Hematopoietic multipotent progenitor cell (in vitro differentiated cells): ENCODE measurements around the gene OXLD1. TPM values are rescaled to one million over a fixed set of nuclear protein-coding genes. Genes with fewer than 3 reads are reported as not detected.
A peak's percentile ranks its signal among the peaks of the same experiment; 100 is the strongest.

ENCODE experiments used
- DNase-seq, 3 donors: peaks; one replicate each; pipeline ENCODE4 v3.0.0-alpha.2; 2011 to 2015; ENCODE audit warnings: low read depth in 2 of 3, low spot score in 2 of 3
- total RNA-seq: library from RNA; depleted of rRNA; stranded (reverse); fragments of >200 nt; gene quantifications from one replicate; pipeline ENCODE4 v1.2.3, GENCODE V29; 2012

The OXLD1 gene
- total RNA-seq, 1 donor: 80.0 TPM

GRCh38 chr17:81655378-81656117, 10.9 kb downstream of the OXLD1 start:
- no peak for DNase-seq

DNA sequence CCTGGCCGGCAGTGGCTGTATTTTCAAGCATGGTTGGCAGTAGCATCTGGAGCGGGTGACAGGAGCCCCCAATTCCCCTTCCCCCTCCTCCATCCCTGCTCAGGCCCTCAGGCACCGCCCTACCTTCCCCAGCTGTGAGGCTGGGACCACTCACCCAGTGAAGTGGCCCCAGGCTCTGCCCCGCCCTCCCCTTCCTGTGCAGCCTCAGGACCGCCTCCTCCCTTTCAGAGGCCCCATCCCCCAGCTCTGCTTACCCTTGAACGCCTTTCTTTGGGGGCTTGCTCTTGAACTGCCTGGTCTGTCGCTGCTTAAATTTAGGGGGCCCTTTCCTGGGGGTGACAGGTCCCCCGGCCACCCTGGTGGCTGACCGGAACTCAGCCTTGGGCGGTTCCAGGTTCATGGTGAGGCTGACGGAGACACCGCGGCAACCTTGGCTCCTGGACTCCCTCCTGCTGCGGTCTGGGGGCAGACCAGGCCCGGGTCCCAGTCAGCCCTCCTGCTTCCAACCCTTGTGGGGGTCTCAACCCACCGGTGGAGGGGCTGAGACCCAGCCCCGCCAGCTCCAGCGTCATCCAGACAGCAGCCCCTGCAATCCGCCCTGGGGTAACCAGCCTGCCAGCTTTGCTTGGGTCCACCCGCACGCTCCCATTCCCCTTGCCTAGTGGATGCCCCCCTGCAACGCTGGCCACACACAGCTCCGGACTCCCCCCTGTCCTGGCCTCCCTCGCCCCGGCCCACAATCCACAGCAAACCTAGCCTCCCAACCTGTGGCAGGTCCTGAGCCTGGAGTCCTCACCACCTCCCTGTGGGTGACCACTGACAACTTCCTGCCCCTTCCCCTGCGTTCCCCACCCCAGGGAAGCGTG, 13.3 kb downstream of the OXLD1 start:
- peak in 2 of 3 donors; percentile 53 to 62 for DNase-seq

- no peak for DNase-seq
Measured at GRCh38 chr17:81651692-81652091, 14.7 kb downstream of the OXLD1 start.

GRCh38 chr17:81650951-81651350, 15.5 kb downstream of the OXLD1 start:
- DNase-seq: no peak

DNA sequence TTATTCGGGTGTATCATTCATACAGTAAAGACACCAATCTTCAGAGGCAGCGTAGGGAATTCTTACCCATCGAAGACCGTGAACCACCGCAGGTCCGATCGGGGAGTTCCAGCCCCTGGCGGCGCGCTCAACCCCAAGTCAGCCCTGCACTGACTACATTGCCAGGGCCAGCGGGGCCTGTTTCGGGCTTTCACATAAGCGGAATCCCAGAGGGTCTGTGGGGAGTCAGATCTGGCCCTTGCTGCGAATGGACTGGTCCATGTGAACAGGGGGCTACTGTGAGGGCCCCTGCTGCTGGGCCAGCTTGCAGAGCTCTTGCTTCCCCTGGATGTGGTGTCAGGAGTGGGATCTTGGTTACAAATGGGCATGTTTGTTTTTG, 17.7 kb downstream of the OXLD1 start:
- DNase-seq: no peak

GRCh38 chr17:81648013-81648706, 18.2 kb downstream of the OXLD1 start:
- no peak for DNase-seq

DNA sequence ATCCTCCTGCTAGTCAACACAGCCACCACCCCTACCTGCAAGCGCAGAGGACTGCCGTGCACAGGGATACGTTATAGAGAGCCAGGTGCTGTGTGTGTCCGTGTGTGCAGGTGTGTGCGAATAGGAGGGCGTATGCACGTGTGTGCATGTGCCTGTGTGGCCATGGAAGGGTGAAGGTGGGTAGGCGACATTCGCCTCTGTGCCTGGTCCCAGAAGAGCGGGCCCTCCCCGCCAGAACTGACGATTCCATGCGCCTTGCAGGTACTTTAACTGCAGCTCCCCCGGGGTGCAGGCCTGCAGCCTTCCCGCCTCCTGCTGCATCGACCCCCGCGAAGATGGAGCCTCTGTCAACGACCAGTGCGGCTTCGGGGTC, 18.8 kb downstream of the OXLD1 start:
- no peak for DNase-seq

GRCh38 chr17:81646869-81647600, 19.4 kb downstream of the OXLD1 start:
- no peak for DNase-seq

DNA sequence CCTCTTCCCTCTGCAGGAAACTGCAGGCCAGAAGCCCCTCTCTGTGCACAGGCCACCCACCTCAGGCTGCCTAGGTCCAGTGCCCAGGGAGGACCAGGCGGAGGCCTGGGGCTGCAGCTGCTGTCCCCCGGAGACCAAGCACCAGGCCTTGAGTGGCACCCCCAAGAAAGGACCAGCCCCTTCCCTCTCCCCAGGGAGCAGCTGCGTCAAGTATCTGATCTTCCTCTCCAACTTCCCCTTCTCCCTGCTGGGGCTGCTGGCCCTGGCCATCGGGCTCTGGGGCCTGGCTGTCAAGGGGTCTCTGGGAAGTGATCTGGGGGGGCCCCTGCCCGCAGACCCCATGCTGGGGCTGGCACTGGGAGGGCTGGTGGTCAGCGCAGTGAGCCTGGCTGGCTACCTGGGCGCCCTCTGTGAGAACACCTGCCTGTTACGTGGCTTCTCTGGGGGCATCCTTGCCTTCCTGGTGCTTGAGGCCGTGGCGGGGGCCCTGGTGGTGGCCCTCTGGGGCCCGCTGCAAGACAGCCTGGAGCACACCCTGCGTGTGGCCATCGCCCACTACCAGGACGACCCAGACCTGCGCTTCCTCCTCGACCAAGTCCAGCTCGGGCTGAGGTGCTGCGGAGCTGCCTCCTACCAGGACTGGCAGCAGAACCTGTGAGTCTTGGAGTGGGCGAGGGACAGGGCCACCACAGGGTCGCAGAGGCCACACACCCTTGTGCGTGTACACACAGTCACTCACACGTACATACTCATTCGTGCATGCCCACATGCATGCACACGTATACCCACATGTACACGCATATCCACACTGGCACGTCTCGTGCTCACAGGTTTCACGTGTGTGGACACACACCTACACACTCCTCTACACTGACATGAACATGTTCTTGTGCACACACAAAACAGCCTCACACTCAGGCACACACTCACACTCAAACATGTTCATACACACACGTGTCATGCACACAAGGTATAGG, 21.1 kb downstream of the OXLD1 start:
- DNase-seq: no peak

DNA sequence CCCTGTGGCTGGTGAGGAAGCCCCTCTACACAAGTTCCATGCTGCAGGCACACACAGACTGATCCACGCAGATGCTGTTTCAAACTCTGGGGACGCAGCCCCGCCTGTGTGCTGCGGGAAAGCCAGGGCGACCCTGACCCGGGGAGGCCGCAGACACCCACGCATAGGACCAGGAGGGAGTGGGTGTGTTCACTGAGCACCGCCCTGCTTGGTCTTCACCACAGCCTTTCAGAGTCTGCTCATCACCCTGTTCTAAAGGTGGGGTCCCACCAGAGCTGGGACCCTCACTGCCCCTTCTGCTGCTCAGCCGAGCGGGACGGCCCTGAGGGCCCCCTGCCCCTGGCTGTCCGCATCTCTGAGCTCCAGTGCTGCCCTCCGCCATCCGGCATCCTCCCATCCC, 21.9 kb downstream of the OXLD1 start:
- DNase-seq: no peak

DNA sequence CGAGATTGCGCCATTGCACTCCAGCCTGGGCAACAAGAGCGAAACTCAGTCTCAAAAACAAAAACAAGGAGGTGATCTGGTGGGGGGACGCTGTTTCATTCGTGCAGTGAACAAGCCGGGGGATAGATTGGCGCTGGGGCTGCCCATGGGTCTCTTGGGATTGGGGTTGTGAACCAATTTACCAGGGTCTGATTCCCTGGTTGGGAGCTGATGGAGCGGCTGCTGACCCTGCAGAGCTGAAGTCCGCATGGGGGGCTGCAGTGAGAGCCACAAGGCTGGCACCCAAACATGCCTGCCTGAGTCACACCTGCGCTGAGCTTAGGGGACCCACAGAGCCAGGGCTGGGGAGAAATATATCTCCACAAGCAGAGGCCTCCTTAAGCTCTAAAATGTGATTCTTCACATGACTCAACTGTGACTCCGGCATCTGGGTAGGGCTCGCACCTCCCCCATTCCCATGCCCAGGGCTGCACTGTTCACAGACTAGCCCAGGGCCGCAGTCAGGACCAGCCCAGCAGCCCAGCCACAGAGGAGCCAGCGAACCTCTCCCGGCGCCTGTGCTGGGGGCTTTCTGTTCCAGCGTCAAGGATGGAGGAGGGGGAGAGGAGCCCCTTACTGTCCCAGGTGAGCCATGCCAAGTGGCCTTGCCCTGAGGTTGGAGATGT, 24.4 kb downstream of the OXLD1 start:
- no peak for DNase-seq

DNA sequence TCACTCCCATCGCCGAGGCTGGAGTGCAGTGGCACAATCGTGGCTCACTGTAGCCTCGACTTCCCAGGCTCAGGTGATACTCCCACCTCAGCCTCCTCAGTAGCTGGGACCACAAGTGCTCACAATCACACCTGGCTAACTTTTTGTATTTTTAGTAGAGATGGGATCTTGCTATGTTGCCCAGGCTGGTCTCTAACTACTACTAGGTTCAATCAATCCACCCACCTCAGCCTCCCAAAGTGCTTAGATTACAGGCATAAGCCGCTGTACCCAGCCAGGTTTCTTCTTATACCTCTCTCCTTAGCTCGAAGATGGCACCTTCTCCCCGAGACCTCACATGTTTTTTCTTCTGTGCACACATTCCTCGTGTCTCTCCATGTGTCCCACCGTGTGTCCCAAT, 26.4 kb downstream of the OXLD1 start:
- no peak for DNase-seq

- DNase-seq: no peak
Measured at GRCh38 chr17:81638683-81639082, 27.7 kb downstream of the OXLD1 start.

DNA sequence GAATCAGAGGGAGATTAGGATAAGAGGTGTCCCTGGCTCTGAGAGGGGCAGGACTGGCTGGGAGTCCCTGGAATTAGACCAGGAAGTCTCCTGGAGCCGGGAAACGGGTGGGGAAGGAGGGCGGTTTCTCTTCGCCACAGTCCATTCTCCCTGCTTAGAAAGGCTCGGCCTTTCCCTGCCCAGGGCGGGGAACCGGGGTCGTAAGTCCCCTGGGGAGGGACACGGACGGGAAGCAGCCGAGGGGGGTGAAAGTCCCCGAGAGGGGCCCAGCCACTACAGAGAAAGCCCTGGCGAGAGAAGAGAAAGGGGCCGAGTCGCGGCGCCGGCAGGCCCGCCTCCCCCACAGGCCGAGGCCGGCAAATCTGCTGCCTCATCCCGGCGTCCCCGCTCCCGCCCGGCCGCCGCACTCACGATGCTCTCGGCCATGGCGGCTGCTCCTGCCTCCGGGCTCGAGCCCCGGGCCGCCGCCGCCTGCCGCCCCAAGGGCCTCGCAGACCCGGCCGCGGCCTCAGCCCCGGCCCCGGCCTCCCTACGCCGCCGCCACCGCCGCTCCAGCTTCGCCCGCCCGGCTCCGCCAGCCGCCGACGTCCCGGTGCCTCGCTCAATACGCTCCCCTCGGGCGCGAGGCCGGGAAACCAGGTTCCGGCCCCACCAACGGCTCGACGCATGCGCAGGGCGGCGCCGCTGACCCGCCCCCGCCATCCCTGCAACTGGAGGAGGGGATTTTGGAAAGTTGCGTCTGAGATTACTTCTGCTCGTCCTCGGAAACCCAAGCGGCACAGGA, 29.7 kb downstream of the OXLD1 start, which contains the start of the genes NPLOC4 and TSPAN10:
TSS of gene NPLOC4 (minus strand) at position 608 of the 784 bp plus-strand sequence. CDS start at position 426, 182 bp downstream.
TSS of gene TSPAN10 (plus strand) at position 692 of the 784 bp plus-strand sequence. CDS start 5,217 bp downstream, outside the sequence.
- peak; percentile 70 to 85 (median 81) for DNase-seq

- DNase-seq: peak in 1 of 3 donors; percentile 22
Measured at GRCh38 chr17:81635973-81636504, 30.4 kb downstream of the OXLD1 start.

DNA sequence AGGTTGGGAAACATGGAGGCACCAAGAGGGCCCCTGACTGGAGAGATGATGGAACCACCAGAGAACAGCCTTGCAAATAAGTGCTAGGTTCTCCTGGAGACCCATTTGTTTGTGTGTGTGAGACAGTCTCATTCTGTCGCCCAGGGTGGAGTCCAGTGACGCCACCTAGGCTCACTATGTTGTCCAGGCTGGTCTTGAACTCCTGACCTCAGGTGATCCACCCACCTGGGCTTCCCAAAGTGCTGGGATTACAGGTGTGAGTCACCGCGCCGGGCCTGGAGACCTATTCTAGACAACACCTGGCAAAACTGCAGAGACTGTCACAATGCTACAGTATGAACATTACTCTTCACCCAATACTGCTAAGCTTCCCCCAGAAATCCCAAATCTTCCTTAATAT, 31.0 kb downstream of the OXLD1 start:
- no peak for DNase-seq

- no peak for DNase-seq
Measured at GRCh38 chr17:81631482-81631881, 34.9 kb downstream of the OXLD1 start.

DNA sequence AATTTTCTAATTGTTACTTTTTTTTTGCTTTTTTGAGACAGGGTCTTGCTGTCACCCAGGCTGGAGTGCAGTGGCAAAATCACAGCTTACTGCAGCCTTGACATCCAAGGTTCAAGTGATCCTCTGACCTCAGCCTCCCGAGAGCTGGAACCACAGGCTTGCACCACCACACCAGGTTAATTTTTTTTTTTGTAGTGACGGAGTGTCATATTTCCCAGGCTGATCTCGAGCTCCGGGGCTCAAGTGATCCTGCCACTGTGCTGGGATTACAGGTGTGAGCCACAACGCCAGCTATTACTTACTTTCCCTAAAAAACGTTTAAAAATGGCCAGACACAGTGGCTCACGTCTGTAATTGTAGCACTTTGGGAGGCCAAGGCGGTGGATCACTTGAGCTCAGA, 36.1 kb downstream of the OXLD1 start:
- DNase-seq: no peak
